ENCODE results near the gene WNT3A.

DNA sequence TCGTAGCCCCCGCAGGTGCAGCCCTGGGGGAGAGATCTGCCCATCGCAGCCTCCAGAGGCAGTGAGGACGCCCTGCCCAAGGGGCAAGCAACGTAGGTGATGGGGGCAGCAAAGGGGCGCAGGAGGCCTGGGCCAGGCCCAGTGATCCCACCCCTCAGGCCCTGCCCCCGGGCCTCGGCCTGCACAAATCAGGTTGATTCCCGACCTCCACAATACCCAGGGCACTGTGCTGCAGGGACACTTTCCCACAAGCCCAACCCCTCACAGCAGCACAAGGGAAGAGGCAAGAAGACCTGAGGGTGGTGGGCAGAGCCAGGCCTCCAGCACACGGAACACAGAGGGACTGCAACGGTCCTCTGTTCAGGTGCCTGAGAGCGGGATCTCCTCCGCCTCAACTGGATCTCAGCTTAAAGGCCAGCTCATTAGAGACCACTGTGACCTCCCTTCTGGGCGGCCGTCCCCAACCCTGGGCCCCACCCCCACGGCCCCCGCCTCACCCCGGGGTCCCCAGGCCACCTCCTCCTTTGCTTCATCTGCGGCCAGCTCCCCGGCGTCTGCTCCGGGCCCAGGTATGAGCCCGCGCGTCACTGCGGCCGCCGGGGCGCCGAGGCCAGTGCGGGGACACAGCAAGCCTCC, 74.9 kb downstream of the WNT3A start:
- TF ChIP-seq, protein P1, sequence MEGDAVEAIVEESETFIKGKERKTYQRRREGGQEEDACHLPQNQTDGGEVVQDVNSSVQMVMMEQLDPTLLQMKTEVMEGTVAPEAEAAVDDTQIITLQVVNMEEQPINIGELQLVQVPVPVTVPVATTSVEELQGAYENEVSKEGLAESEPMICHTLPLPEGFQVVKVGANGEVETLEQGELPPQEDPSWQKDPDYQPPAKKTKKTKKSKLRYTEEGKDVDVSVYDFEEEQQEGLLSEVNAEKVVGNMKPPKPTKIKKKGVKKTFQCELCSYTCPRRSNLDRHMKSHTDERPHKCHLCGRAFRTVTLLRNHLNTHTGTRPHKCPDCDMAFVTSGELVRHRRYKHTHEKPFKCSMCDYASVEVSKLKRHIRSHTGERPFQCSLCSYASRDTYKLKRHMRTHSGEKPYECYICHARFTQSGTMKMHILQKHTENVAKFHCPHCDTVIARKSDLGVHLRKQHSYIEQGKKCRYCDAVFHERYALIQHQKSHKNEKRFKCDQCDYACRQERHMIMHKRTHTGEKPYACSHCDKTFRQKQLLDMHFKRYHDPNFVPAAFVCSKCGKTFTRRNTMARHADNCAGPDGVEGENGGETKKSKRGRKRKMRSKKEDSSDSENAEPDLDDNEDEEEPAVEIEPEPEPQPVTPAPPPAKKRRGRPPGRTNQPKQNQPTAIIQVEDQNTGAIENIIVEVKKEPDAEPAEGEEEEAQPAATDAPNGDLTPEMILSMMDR (conservative IDR thresholded peaks at IDR 0.05; ENCODE audit: low read depth, low read length), result no peak
- TF ChIP-seq EZH2 (IDR thresholded peaks at IDR 0.05; ENCODE audit: borderline replicate concordance, low read depth, low read length, poor library complexity, severe bottlenecking), result no peak
